ENCODE results near the gene ATAT1.
"Not testable (repeated sequence)": the region's sequence is repeated elsewhere in the genome, so short reads cannot be mapped to it uniquely, and the experiment has no call there.

ATAT1 gene

GRCh38 chr6:30651143-30651542, 24.5 kb downstream of the ATAT1 start:
- no peak for DNase-seq

- no peak for DNase-seq
Observed at GRCh38 chr6:30654798-30655742, 28.4 kb downstream of the ATAT1 start.

DNA sequence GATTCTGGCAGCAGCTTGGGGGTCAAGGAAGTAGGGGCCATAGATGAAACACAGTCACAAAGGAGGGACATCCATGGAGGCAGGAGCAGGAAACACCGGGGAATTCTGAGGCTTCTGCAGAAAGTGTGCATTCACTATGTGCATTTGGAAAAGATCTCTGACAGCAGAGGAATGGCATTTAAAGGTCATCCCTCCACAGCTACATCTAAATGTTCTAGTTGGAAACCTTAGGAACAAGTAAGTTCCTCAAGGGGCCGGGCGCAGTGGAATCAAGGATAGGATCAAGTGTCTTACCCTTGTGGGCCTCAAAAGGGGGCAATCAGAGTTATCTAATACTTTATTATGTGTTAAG, 29.0 kb downstream of the ATAT1 start:
- no peak for DNase-seq

- no peak for DNase-seq
Observed at GRCh38 chr6:30656513-30656912, 29.8 kb downstream of the ATAT1 start.

- DNase-seq, result no peak
Observed at GRCh38 chr6:30657454-30657853, 30.8 kb downstream of the ATAT1 start.

GRCh38 chr6:30657922-30658321, 31.2 kb downstream of the ATAT1 start:
- not testable (repeated sequence) for DNase-seq

- no peak for DNase-seq
Observed at GRCh38 chr6:30664994-30665767, 38.5 kb downstream of the ATAT1 start.

GRCh38 chr6:30666300-30666699, 39.6 kb downstream of the ATAT1 start:
- DNase-seq, result not testable (repeated sequence)

DNA sequence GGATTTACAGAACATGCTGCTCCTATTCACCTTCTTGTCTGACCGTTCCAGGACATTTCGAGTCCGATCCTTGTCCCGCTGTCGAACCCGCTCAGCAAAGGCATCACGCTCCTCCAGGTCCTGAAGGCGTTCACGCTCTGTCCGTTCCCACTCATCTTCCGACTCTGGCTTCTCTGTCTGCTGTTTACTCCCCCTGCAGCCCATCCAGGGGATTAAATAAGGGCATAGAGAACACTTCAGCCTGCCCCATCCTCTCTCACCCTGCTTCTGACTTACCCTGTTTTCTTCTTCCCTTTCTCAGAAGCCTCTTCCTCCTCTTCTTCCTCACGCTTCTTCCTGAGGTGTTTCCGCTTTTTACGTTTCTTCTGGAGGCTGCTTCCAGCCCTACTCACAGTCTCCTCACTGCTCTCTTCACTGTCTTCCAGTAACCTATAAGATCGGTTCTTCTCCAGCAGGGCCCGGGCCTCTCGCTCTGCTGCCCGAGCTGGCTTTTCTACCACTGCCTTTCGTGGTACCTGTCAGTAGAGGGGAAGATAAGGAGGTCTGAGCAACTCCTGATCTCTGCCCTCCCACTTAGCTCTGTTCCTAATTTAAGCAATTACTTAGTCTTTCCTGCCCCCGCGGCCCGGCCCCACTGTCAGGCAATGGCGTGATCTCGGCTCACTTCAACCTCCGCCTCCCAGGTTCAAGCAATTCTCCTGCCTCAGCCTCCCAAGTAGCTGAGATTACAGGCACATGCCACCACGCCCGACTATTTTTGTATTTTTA, 44.3 kb downstream of the ATAT1 start:
- DNase-seq, result no peak

DNA sequence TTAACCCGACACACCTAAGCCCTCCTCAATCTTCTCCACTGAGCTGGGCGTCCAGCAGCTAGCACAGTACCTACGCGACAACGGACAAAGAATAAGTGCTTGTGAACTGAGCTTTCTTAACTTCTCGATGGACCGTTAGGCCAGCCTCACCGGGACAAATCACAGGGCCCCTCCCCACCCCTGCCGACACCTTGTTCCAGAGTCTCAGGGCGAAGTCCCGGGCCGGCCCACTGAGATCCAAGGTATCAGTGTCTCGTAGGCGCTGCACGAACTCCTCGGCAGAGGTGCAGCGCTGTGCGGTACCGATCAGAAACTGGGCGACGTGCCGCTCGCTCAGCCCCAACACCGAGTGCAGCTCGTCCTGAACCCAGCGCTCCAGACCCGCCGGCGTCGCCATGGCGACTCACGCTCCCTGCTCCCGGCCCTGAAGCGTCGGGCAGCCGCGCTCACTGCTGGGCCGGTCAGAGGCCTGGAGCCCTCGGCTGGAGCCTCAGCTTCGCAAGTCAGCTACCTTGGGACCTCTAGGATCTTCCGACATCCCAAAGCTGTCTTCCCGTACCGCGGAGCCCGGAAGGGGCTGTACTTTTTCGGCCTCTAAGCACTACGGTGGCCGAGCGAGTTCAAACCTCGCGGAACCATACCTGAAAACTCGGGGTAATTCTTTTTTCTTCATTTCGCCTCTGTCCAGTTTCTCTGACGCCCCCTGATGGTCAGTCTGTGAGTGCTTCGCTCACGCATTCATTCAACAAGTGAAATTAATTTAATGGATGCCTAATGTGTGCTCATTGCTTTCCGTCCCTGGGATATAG, 46.0 kb downstream of the ATAT1 start, which contains the start of gene DHX16:
Gene DHX16 (minus strand): TSS at position 562 of the 809 bp plus-strand sequence. CDS start 165 bp downstream, at position 397.
- DNase-seq, result peak; percentile 99

- no peak for DNase-seq
Observed at GRCh38 chr6:30676660-30677285, 50.1 kb downstream of the ATAT1 start.

DNA sequence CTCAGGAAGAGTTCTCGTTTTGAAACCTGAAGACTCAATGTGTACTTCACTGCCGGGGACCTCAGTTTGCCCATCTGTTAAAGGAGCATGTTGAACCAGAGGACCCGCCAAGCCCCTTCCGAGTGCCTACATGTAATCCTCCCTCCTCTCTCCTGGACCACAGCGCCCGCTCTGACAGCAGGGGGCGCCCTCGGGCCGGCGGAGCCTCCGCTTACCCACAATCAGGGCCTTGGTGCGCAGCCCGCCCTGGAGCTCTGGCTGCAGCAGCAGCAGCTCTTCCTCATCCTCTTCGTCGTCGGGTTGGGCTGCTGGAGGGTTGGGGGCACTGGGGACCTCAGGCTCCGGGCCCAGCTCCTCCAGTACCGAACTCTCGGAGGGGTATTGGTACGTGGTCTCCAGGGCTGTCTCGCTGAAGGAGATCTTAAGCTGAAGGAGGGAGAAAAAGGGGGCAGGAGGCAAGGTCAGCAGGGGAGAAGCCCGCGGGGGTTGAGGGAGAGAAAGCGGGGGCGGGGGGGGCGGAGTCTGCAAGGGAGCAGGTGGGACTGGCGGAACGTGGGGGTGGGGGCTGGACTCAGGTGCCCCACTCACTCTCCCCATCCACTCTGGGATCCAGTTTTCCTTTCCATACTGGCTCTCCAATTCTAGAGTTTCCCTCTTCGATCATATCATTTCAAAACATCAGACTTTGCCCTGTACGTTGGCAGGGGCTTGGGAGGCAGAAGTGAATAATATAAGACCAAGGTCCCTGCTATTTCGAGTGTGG, 52.5 kb downstream of the ATAT1 start:
- DNase-seq, result peak; percentile 74

- DNase-seq, result no peak
Observed at GRCh38 chr6:30679765-30680535, 53.3 kb downstream of the ATAT1 start.

DNA sequence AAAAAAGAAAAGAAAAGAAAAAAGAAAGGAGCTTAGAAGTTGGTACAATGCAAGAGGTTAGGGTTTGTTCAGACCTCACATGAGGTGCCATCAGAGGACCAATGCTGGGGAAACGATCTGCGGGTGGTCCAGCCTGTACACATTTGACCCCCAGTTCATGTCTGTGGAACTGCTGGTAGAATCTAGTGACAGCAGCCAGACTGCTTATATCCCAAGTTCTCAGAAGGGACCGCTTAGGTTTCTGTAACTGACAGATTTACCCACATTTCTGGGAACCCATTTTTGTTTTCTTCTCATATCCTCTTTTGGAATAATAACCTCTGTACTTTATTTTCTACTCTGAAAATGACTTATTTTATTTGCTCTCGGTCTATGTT, 55.1 kb downstream of the ATAT1 start:
- no peak for DNase-seq

DNA sequence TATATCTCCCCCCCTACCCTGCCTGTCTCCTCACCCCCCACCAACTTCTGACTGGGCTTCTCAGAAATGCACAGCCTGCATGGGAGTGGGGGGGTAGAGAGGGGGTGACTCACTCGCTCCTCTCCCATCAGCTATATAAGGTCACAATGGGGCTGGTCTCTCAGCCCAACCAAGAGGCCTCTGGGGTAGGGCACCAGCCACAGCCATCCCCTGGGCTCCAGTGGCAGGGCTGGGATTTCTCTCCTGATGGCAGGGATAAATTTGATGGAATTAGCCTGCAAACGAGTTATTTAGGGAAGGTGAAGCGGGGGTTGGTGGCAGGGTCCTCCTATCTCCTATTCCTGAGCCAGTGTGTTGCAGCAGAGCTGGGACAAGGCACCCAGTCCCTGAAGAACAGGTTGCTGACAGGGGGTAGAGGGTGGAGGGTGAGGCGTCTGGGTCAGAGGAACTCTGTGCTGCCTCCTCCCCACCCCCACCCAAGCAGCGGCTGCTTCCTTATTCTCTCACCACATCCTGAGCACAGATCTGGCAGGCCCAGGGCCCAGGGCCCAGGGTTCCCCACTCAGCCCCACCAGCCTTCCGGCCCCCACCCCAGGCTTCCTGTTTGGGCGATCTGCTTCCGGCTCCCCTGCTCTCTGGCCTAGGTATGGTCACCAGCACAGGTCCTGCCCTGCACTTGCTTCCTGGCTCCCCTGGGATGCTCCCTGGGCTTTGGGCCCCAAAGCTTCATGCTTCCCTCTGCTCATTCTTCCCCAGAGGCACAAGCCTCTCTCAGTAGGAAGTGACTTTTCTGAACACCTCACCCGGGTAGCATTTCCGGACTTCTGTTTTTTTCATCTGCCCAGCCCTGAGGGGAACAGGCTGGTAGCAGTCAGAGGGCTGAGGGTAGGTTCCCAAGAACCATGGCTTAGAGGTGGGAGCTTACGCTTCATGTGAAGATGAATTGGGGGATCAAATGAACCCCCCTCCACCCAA, 55.8 kb downstream of the ATAT1 start:
- peak; percentile 97 for DNase-seq

DNA sequence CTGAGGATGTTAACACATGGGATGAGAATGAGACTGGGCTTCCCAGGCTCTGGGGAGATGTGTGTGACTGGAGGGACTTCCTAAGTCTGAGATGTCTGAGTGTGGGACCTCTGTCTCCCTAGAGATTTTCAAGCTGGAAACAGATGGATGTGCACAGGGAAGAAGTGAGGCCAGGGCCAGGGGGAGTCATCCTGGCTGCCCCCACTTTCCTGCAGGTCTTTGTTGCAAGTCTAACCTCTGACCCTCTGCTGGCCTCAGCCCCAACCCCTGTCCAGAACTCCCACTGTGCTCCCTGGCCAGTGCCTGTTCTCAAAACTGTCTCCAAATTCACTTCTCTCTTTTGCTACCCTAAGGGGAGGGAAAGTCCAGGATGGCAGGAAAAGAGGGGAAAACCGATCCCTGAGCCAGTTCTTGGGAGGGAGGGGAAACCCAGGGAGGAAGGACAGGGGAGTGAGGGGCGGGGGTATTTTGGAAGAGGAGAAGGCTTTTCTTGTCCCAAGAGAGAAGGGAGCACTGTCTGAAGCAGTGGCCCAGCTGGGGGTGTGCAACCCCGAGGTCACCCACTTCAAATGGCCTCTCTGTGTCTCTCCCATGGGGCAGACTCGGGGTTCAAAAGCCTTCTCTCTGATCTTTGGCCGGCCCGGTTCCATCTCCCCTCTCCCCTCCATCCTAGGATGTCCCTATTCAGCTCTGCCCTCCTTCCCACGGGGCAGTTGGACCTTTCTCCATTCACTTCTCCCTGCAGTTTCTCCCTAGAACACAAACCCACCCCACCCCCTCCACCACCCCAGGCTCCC, 56.7 kb downstream of the ATAT1 start:
- no peak for DNase-seq

GRCh38 chr6:30683980-30684338, 57.3 kb downstream of the ATAT1 start:
- DNase-seq, result no peak

Measured in fibroblast of skin of back (primary cell).